Body of pancreas (tissue), 4 donors: Measurements from ENCODE around the gene MORC1. TPM values are rescaled to one million over a fixed set of nuclear protein-coding genes. Genes with fewer than 3 reads are reported as not detected.

Experiments used
- ATAC-seq: fragments of 150-250 bp; one replicate; pipeline ENCODE4 v1.9.1; 2016
- DNase-seq, 4 donors: peaks; one replicate each; pipeline ENCODE4 v3.0.0-alpha.2; 2019
- H3K27ac ChIP-seq, 4 donors: fragments of 200-600 bp; sonication (generic); 1 replicate in 3 of 4; 2 replicates in 1 of 4; pipeline versions ENCODE4 v1.5.1 to v1.6.1; 2016 to 2019; ENCODE audit warnings: mild to moderate bottlenecking in 1 of 4, mixed read lengths in 1 of 4, moderate library complexity in 1 of 4
- H3K27me3 ChIP-seq, 2 donors: fragments of 200-600 bp; sonication (generic); one replicate each; pipeline ENCODE4 v1.6.0; 2016; ENCODE audit warnings: mild to moderate bottlenecking in 1 of 2
- H3K36me3 ChIP-seq, 2 donors: fragments of 200-600 bp; sonication (generic); replicated peaks in 1 of 2; 2 replicates each; pipeline ENCODE4 v1.5.1; 2016; ENCODE audit warnings: low read depth in 2 of 2; ENCODE audit not compliant: insufficient read depth in 1 of 2
- H3K4me1 ChIP-seq: fragments of 200-600 bp; sonication (generic); one replicate; pipeline ENCODE4 v1.6.0; 2016
- H3K4me3 ChIP-seq, 2 donors: fragments of 200-600 bp; sonication (generic); 1 replicate in 1 of 2; 2 replicates in 1 of 2; pipeline ENCODE4 v1.5.1; 2016 to 2019
- H3K9me3 ChIP-seq, 3 donors: fragments of 200-600 bp; sonication (generic); 1 replicate in 2 of 3; 2 replicates in 1 of 3; pipeline ENCODE4 v1.5.1; 2016
- CTCF ChIP-seq, 7 experiments: fragments of 450-650 bp in 4 of 7; fragments of 200-600 bp in 3 of 7; sonication (generic) in 3 of 7; IDR thresholded peaks; one replicate each; pipeline ENCODE4 v1.5.1; 2016 to 2019; ENCODE audit warnings: antibody characterized with exemption in 7 of 7
- POLR2A ChIP-seq, 3 donors: fragments of 450-650 bp; IDR thresholded peaks; one replicate each; pipeline ENCODE4 v1.6.1; 2016; ENCODE audit warnings: antibody characterized with exemption in 3 of 3, mild to moderate bottlenecking in 2 of 3
- WGBS, 2 donors: methylation state at CpG; one replicate each; pipeline ENCODE4 v1.1.5; 2017; 5-methylcytosine and 5-hydroxymethylcytosine counted together
- intact Hi-C: fragments of 100-400 bp; cut with DNase I; formaldehyde crosslinking; loops from one replicate; pipeline ENCODE4 v1.15.1; 2023
- total RNA-seq, 2 donors: library from RNA; depleted of rRNA; stranded (reverse); fragments of >200 nt; gene quantifications; one replicate each; pipeline ENCODE4 v1.1.0, GENCODE V29; 2016

The MORC1 gene
- total RNA-seq, 2 donors from 2014 or later: not detected

GRCh38 chr3:109070211-109070610 lies 47.7 kb downstream of the MORC1 start:
- no peak for ATAC-seq
- no peak for TF ChIP-seq CTCF (IDR thresholded peaks at IDR 0.05)
- TF ChIP-seq POLR2A (IDR thresholded peaks at IDR 0.05): no peak
- WGBS, 2 donors: 82 to 83% methylated on average over 7 of the region's 7 CpGs
- Histone ChIP-seq H3K4me3 (no peak overlapping the region), H3K27me3 (no peaks in the 10 kb centered on the region), H3K9me3 (no peaks in the 10 kb centered on the region), H3K4me1 (peaks cover 8% of the 10 kb centered on the region), H3K27ac (no peak overlapping the region), H3K36me3 (no peaks in the 10 kb centered on the region)
- DNase-seq: no peak
- intact Hi-C loops: no loop called here

- DNase-seq (no peak), ATAC-seq (no peak)
- Histone ChIP-seq H3K36me3 (no peaks in the 10 kb centered on the region), H3K4me3 (no peak overlapping the region), H3K9me3 (no peaks in the 10 kb centered on the region), H3K4me1 (peaks cover 7% of the 10 kb centered on the region), H3K27me3 (no peaks in the 10 kb centered on the region), H3K27ac (no peak overlapping the region)
- TF ChIP-seq POLR2A (IDR thresholded peaks at IDR 0.05): no peak
- TF ChIP-seq CTCF (IDR thresholded peaks at IDR 0.05): no peak
- 95 to 96% methylated on average over 3 of the region's 3 CpGs for WGBS, 2 donors
- intact Hi-C loops: no loop called here
Measured at GRCh38 chr3:109066864-109067263, 51.1 kb downstream of the MORC1 start.

GRCh38 chr3:109059264-109059663 lies 58.7 kb downstream of the MORC1 start:
- 12 to 15% methylated on average over 5 of the region's 5 CpGs for WGBS, 2 donors
- no peak for ATAC-seq
- no peak for DNase-seq
- Histone ChIP-seq H3K27me3 (no peaks in the 10 kb centered on the region), H3K4me1 (no peaks in the 10 kb centered on the region), H3K36me3 (no peaks in the 10 kb centered on the region), H3K27ac (no peak overlapping the region), H3K4me3 (no peak overlapping the region), H3K9me3 (no peaks in the 10 kb centered on the region)
- no peak for TF ChIP-seq POLR2A (IDR thresholded peaks at IDR 0.05)
- no peak for TF ChIP-seq CTCF (IDR thresholded peaks at IDR 0.05)
- intact Hi-C loops: no loop called here

- DNase-seq (no peak), ATAC-seq (no peak)
- Histone ChIP-seq H3K27me3 (no peaks in the 10 kb centered on the region), H3K4me1 (no peaks in the 10 kb centered on the region), H3K4me3 (no peak overlapping the region), H3K9me3 (no peaks in the 10 kb centered on the region), H3K27ac (no peak overlapping the region), H3K36me3 (no peaks in the 10 kb centered on the region)
- intact Hi-C loops: no loop called here
- TF ChIP-seq CTCF (IDR thresholded peaks at IDR 0.05) (no peak), POLR2A (IDR thresholded peaks at IDR 0.05) (no peak)
- 67 to 78% methylated on average over 3 of the region's 3 CpGs for WGBS, 2 donors
Measured at GRCh38 chr3:109057616-109058015, 60.3 kb downstream of the MORC1 start.

- no peaks in the 10 kb centered on the region for H3K9me3 ChIP-seq
- intact Hi-C loops: no loop called here
- no peak for TF ChIP-seq CTCF (IDR thresholded peaks at IDR 0.05)
- TF ChIP-seq POLR2A (IDR thresholded peaks at IDR 0.05): no peak
- H3K4me1 ChIP-seq: no peaks in the 10 kb centered on the region
- H3K36me3 ChIP-seq: no peaks in the 10 kb centered on the region
- no peak overlapping the region for H3K27ac ChIP-seq
- no peak overlapping the region for H3K4me3 ChIP-seq
- no peak for DNase-seq
- 90 to 91% methylated on average over 3 of the region's 3 CpGs for WGBS, 2 donors
- no peak for ATAC-seq
- H3K27me3 ChIP-seq: no peaks in the 10 kb centered on the region
Measured at GRCh38 chr3:109057056-109057455, 60.9 kb downstream of the MORC1 start.
